ENCODE data around the gene EEPD1. TPM values are rescaled to one million over a fixed set of nuclear protein-coding genes. Genes with fewer than 3 reads are reported as not detected.
A peak's percentile ranks its signal among the peaks of the same experiment; 100 is the strongest.

The EEPD1 gene
- total RNA-seq, 1 donor from 2014 or later = 5.4 TPM

DNA sequence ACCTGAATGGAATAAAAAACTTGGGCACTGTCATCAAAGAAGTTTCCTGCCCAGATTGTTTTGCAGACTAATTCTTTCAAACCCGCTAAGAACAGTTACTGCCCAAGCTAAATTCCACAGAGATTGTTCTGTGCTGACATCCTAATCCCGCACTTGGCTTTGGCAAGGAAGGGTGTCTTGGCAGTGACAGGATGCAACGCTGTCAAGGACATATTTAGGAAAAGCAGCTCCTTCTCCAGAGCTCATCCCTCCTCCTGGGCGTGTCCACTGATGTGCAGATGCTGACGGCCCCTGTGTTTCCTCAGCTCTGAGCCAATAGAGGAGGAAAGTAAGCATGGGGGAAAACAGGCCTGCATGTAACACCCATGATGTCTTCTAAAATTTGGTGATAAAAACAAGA, 74.2 kb downstream of the EEPD1 start:
- H4K20me1 ChIP-seq (ENCODE audit: insufficient read depth, low read length) = no peaks in the 10 kb centered on the region
- no peak overlapping the region for H3K9ac ChIP-seq (ENCODE audit: low read length)
- H2AFZ ChIP-seq (ENCODE audit: low read depth, low read length) = no peak overlapping the region
- H3K27me3 ChIP-seq (ENCODE audit: insufficient read depth, low read length) = no peaks in the 10 kb centered on the region
- TF ChIP-seq EZH2 (IDR thresholded peaks at IDR 0.05; ENCODE audit: insufficient read depth, low read length) = no peak
- TF ChIP-seq, protein P1, sequence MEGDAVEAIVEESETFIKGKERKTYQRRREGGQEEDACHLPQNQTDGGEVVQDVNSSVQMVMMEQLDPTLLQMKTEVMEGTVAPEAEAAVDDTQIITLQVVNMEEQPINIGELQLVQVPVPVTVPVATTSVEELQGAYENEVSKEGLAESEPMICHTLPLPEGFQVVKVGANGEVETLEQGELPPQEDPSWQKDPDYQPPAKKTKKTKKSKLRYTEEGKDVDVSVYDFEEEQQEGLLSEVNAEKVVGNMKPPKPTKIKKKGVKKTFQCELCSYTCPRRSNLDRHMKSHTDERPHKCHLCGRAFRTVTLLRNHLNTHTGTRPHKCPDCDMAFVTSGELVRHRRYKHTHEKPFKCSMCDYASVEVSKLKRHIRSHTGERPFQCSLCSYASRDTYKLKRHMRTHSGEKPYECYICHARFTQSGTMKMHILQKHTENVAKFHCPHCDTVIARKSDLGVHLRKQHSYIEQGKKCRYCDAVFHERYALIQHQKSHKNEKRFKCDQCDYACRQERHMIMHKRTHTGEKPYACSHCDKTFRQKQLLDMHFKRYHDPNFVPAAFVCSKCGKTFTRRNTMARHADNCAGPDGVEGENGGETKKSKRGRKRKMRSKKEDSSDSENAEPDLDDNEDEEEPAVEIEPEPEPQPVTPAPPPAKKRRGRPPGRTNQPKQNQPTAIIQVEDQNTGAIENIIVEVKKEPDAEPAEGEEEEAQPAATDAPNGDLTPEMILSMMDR (IDR thresholded peaks at IDR 0.05; ENCODE audit: insufficient read depth, low read depth, low read length) = no peak
- Mint-ChIP-seq H3K4me3 (ENCODE audit: unreplicated experiment) (no peak overlapping the region), H3K9me3 (ENCODE audit: unreplicated experiment) (no peaks in the 10 kb centered on the region), H3K4me1 (ENCODE audit: low read depth, unreplicated experiment) (no peaks in the 10 kb centered on the region), H3K27me3 (ENCODE audit: low read depth, unreplicated experiment) (peaks cover 4% of the 10 kb centered on the region), H3K36me3 (ENCODE audit: low read depth, unreplicated experiment) (no peaks in the 10 kb centered on the region), H3K27ac (ENCODE audit: unreplicated experiment) (no peak overlapping the region)
- no peaks in the 10 kb centered on the region for H3K36me3 ChIP-seq (ENCODE audit: insufficient read depth, low read length)
- peak; percentile 72 for DNase-seq (ENCODE audit: low read depth)
- H3K4me3 ChIP-seq (ENCODE audit: insufficient read depth, low read depth, low read length) = no peak overlapping the region
- H3K4me2 ChIP-seq (ENCODE audit: low read length) = no peak overlapping the region
- peak; percentile 88 for FAIRE-seq
- no peaks in the 10 kb centered on the region for H3K79me2 ChIP-seq (ENCODE audit: insufficient read depth, low read length)
- H3K9me3 ChIP-seq (ENCODE audit: insufficient read depth, low read depth, low read length) = no peaks in the 10 kb centered on the region
- no peak overlapping the region for H3K27ac ChIP-seq (ENCODE audit: low read depth, low read length)
- no peaks in the 10 kb centered on the region for H3K4me1 ChIP-seq (ENCODE audit: insufficient read depth, low read length)

DNA sequence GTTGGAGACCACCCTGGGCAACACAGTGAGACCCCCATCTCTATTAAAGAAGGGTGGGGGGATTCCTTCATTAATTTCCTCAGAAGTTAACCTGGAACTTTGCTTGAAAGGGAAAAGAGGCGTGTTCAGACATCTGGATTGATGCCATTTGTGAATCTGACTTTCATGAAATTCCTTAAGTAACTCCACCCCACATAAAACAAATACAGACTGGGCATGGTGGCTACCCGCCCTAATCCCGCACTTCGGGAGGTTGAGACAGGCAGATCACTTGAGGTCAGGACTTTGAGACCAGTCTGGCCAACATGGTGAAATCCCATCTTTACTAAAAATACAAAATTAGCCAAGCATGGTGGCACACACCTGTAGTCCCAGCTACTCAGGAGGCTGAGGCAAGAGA, 75.0 kb downstream of the EEPD1 start:
- H3K9me3 Mint-ChIP-seq (ENCODE audit: unreplicated experiment) = no peaks in the 10 kb centered on the region
- H4K20me1 ChIP-seq (ENCODE audit: insufficient read depth, low read length) = no peaks in the 10 kb centered on the region
- no peak for TF ChIP-seq EZH2 (IDR thresholded peaks at IDR 0.05; ENCODE audit: insufficient read depth, low read length)
- TF ChIP-seq, protein P1 (IDR thresholded peaks at IDR 0.05; ENCODE audit: insufficient read depth, low read depth, low read length) = no peak

DNA sequence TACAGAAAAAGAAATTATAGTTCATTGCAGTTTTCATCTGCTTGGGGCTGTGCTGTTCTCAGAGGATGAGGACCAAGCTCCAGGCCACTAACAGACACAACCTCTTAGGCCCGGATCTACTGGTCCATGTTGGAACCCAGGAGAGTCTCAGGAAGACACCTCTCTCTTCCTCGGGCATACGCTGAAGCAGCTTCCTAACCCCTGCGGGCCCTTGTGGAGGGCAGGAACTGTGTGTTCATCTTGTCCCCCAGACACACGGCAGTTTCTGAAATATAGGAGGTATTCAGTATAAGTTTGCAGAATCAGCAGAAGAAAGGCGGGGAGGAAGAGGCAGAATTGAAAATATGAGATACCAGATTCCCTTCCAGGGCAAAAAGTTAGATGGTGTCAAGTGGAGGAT, 78.4 kb downstream of the EEPD1 start:
- H2AFZ ChIP-seq (ENCODE audit: low read depth, low read length) = no peak overlapping the region
- Mint-ChIP-seq H3K4me3 (ENCODE audit: unreplicated experiment) (no peak overlapping the region), H3K9me3 (ENCODE audit: unreplicated experiment) (no peaks in the 10 kb centered on the region), H3K4me1 (ENCODE audit: low read depth, unreplicated experiment) (peaks cover 4% of the 10 kb centered on the region), H3K36me3 (ENCODE audit: low read depth, unreplicated experiment) (no peaks in the 10 kb centered on the region), H3K27ac (ENCODE audit: unreplicated experiment) (no peak overlapping the region), H3K27me3 (ENCODE audit: low read depth, unreplicated experiment) (peaks cover 6% of the 10 kb centered on the region)
- H3K27ac ChIP-seq (ENCODE audit: low read depth, low read length) = no peak overlapping the region
- H3K79me2 ChIP-seq (ENCODE audit: insufficient read depth, low read length) = no peaks in the 10 kb centered on the region
- no peak for FAIRE-seq
- no peaks in the 10 kb centered on the region for H3K4me1 ChIP-seq (ENCODE audit: insufficient read depth, low read length)
- no peaks in the 10 kb centered on the region for H3K36me3 ChIP-seq (ENCODE audit: insufficient read depth, low read length)
- H3K4me3 ChIP-seq (ENCODE audit: insufficient read depth, low read depth, low read length) = no peak overlapping the region
- TF ChIP-seq, protein P1 (IDR thresholded peaks at IDR 0.05; ENCODE audit: insufficient read depth, low read depth, low read length) = no peak
- TF ChIP-seq EZH2 (IDR thresholded peaks at IDR 0.05; ENCODE audit: insufficient read depth, low read length) = no peak
- no peaks in the 10 kb centered on the region for H3K27me3 ChIP-seq (ENCODE audit: insufficient read depth, low read length)
- no peak overlapping the region for H3K4me2 ChIP-seq (ENCODE audit: low read length)
- DNase-seq (ENCODE audit: low read depth) = no peak
- H3K9ac ChIP-seq (ENCODE audit: low read length) = no peak overlapping the region
- no peaks in the 10 kb centered on the region for H3K9me3 ChIP-seq (ENCODE audit: insufficient read depth, low read depth, low read length)
- no peaks in the 10 kb centered on the region for H4K20me1 ChIP-seq (ENCODE audit: insufficient read depth, low read length)

More for the DNA sequence above, 75.0 kb downstream of the EEPD1 start:
- no peaks in the 10 kb centered on the region for H3K4me1 ChIP-seq (ENCODE audit: insufficient read depth, low read length)
- no peak for FAIRE-seq
- no peak overlapping the region for H3K9ac ChIP-seq (ENCODE audit: low read length)
- H2AFZ ChIP-seq (ENCODE audit: low read depth, low read length) = no peak overlapping the region
- H3K27ac ChIP-seq (ENCODE audit: low read depth, low read length) = no peak overlapping the region
- Mint-ChIP-seq H3K4me3 (ENCODE audit: unreplicated experiment) (no peak overlapping the region), H3K27ac (ENCODE audit: unreplicated experiment) (no peak overlapping the region), H3K36me3 (ENCODE audit: low read depth, unreplicated experiment) (no peaks in the 10 kb centered on the region), H3K27me3 (ENCODE audit: low read depth, unreplicated experiment) (peaks cover 4% of the 10 kb centered on the region), H3K4me1 (ENCODE audit: low read depth, unreplicated experiment) (no peaks in the 10 kb centered on the region)
- no peaks in the 10 kb centered on the region for H3K79me2 ChIP-seq (ENCODE audit: insufficient read depth, low read length)
- no peak overlapping the region for H3K4me2 ChIP-seq (ENCODE audit: low read length)
- no peak for DNase-seq (ENCODE audit: low read depth)
- no peaks in the 10 kb centered on the region for H3K27me3 ChIP-seq (ENCODE audit: insufficient read depth, low read length)
- no peaks in the 10 kb centered on the region for H3K36me3 ChIP-seq (ENCODE audit: insufficient read depth, low read length)
- no peaks in the 10 kb centered on the region for H3K9me3 ChIP-seq (ENCODE audit: insufficient read depth, low read depth, low read length)
- H3K4me3 ChIP-seq (ENCODE audit: insufficient read depth, low read depth, low read length) = no peak overlapping the region

Data from astrocyte (in vitro differentiated cells and primary cell).